ENCODE measurements around the gene LIPK.

DNA sequence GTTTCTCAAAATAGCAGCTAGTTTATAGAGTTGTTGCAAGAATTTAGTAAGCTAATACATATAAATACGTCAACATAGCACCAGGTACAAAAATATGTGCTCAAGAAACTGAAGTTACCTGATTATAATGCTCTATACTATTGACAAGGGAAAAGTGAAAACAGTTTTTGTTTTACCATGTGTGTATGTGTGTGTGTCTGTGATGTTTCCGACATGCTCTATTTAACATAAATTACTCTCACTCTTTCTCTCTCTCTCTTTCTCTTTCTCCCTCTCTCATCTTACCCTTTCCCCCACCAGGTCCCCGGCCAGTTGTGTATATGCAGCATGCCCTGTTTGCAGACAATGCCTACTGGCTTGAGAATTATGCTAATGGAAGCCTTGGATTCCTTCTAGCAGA lies 58.1 kb downstream of the LIPK start:
- no peak for TF ChIP-seq EP300 (IDR thresholded peaks at IDR 0.05)
- TF ChIP-seq, protein P1, sequence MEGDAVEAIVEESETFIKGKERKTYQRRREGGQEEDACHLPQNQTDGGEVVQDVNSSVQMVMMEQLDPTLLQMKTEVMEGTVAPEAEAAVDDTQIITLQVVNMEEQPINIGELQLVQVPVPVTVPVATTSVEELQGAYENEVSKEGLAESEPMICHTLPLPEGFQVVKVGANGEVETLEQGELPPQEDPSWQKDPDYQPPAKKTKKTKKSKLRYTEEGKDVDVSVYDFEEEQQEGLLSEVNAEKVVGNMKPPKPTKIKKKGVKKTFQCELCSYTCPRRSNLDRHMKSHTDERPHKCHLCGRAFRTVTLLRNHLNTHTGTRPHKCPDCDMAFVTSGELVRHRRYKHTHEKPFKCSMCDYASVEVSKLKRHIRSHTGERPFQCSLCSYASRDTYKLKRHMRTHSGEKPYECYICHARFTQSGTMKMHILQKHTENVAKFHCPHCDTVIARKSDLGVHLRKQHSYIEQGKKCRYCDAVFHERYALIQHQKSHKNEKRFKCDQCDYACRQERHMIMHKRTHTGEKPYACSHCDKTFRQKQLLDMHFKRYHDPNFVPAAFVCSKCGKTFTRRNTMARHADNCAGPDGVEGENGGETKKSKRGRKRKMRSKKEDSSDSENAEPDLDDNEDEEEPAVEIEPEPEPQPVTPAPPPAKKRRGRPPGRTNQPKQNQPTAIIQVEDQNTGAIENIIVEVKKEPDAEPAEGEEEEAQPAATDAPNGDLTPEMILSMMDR (IDR thresholded peaks at IDR 0.05), result no peak

Measured in gastroesophageal sphincter (tissue), 3 donors.